GM12873 (cell line): ENCODE measurements around the gene TIAM2.

Source experiments
- CTCF ChIP-seq: IDR thresholded peaks from 2 replicates; pipeline ENCODE4 v1.5.1; 2012; ENCODE audit warnings: low read depth, mild to moderate bottlenecking, moderate library complexity, low read length, control low read depth; ENCODE audit not compliant: insufficient read depth; ENCODE audit errors: missing control alignments

The TIAM2 gene

GRCh38 chr6:155143029-155143577, 148.0 kb downstream of the TIAM2 start:
- TF ChIP-seq CTCF, result no peak

GRCh38 chr6:155143578-155144106, 148.5 kb downstream of the TIAM2 start:
- no peak for TF ChIP-seq CTCF

GRCh38 chr6:155146205-155146604, 151.1 kb downstream of the TIAM2 start:
- TF ChIP-seq CTCF, result no peak

GRCh38 chr6:155147958-155148663, 153.0 kb downstream of the TIAM2 start:
- TF ChIP-seq CTCF, result no peak

GRCh38 chr6:155150967-155151671, 156.0 kb downstream of the TIAM2 start:
- TF ChIP-seq CTCF, result no peak

- TF ChIP-seq CTCF, result no peak
Observed at GRCh38 chr6:155152211-155153076, 157.3 kb downstream of the TIAM2 start.
